ENCODE results near the gene ZNF100. TPM values are rescaled to one million over a fixed set of nuclear protein-coding genes. Genes with fewer than 3 reads are reported as not detected.
"Not testable (repeated sequence)": the region's sequence is repeated elsewhere in the genome, so short reads cannot be mapped to it uniquely, and the experiment has no call there.

ZNF100 gene
- total RNA-seq, 1 donor from 2014 or later: 2.0 TPM

GRCh38 chr19:21674454-21674853 lies 92.9 kb downstream of the ZNF100 start:
- DNase-seq (ENCODE audit: low read depth): no peak
- H3K4me3 ChIP-seq (ENCODE audit: low read depth, low read length): no peak overlapping the region
- no peaks in the 10 kb centered on the region for H3K27me3 ChIP-seq (ENCODE audit: control insufficient read depth, insufficient read depth, low read length)
- no peaks in the 10 kb centered on the region for H3K36me3 ChIP-seq (ENCODE audit: control insufficient read depth, insufficient read depth, low read length)
- no peak for TF ChIP-seq CTCF (IDR thresholded peaks at IDR 0.05; ENCODE audit: insufficient read depth, low read length, poor library complexity, severe bottlenecking)

GRCh38 chr19:21673479-21673878 lies 93.9 kb downstream of the ZNF100 start:
- not testable (repeated sequence) for H3K4me3 ChIP-seq (ENCODE audit: low read depth, low read length); H3K36me3 ChIP-seq (ENCODE audit: control insufficient read depth, insufficient read depth, low read length); H3K27me3 ChIP-seq (ENCODE audit: control insufficient read depth, insufficient read depth, low read length); DNase-seq (ENCODE audit: low read depth)

Other genes with a start within 250 kb of the ZNF100 start
- gene ZNF43, start 68.6 kb upstream of the ZNF100 start, total RNA-seq: 6.2 and 8.3 TPM in 2 replicates
- 0.08 and 0.41 TPM in 2 replicates for gene ZNF208, start 243.4 kb upstream of the ZNF100 start, total RNA-seq